Measurements from ENCODE around the gene TRIM39. TPM values are rescaled to one million over a fixed set of nuclear protein-coding genes. Genes with fewer than 3 reads are reported as not detected.
"Not testable (repeated sequence)": the region's sequence is repeated elsewhere in the genome, so short reads cannot be mapped to it uniquely, and the experiment has no call there.

The TRIM39 gene
- total RNA-seq, 6 experiments from 2014 or later: 8.7 to 12.2 (median 10.8) TPM

- peaks cover 40% of the 10 kb centered on the region for H3K27me3 Mint-ChIP-seq (ENCODE audit: insufficient read depth)
- H3K4me1 Mint-ChIP-seq (ENCODE audit: low read depth): peaks cover 17% of the 10 kb centered on the region; the same call in 1 of the 2 replicates
- TF ChIP-seq CTCF (IDR thresholded peaks at IDR 0.05): no peak
- peaks cover 6% of the 10 kb centered on the region; the same call in 1 of the 2 replicates for H3K9me3 Mint-ChIP-seq
- no peak overlapping the region for H3K4me3 Mint-ChIP-seq
- DNase-seq: no peak
- no peaks in the 10 kb centered on the region for H3K36me3 Mint-ChIP-seq (ENCODE audit: low read depth)
- H3K27ac Mint-ChIP-seq: no peak overlapping the region
Observed at GRCh38 chr6:30361661-30362060, 34.9 kb downstream of the TRIM39 start.

DNA sequence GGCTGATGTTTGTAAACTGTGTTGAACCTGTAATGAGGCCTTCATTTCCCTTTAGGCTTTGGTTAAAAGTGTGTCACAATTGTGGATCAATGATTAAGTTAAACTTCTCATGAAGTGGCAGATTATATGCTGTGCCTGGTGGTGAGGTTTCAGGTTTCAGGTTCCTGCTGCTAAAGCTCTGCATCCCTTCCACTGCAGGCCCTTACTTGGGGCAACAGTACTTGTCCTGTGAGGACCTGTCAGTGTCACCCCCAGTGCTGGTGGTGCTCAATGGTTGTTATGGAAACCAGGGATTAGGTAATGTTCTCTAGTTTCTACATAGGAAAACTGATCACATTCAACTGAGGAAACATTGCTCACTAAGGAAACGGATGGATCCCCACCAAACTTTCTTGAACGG is 36.7 kb downstream of the TRIM39 start:
- TF ChIP-seq CTCF (IDR thresholded peaks at IDR 0.05): no peak
- Mint-ChIP-seq H3K9me3 (peaks cover 6% of the 10 kb centered on the region; the same call in 1 of the 2 replicates), H3K27me3 (ENCODE audit: insufficient read depth) (peaks cover 40% of the 10 kb centered on the region), H3K27ac (no peak overlapping the region), H3K4me3 (no peak overlapping the region), H3K36me3 (ENCODE audit: low read depth) (no peaks in the 10 kb centered on the region), H3K4me1 (ENCODE audit: low read depth) (peaks cover 6% of the 10 kb centered on the region; the same call in 1 of the 2 replicates)
- no peak for DNase-seq

- no peak overlapping the region for H3K4me3 Mint-ChIP-seq
- H3K36me3 Mint-ChIP-seq (ENCODE audit: low read depth): no peaks in the 10 kb centered on the region
Observed at GRCh38 chr6:30364591-30364990, 37.9 kb downstream of the TRIM39 start.

GRCh38 chr6:30369280-30369679 is 42.6 kb downstream of the TRIM39 start:
- not testable (repeated sequence) for DNase-seq; H3K36me3 Mint-ChIP-seq (ENCODE audit: low read depth); H3K4me1 Mint-ChIP-seq (ENCODE audit: low read depth); H3K9me3 Mint-ChIP-seq; H3K4me3 Mint-ChIP-seq; H3K27ac Mint-ChIP-seq
- H3K27me3 Mint-ChIP-seq (ENCODE audit: insufficient read depth): peaks cover 25% of the 10 kb centered on the region

More at GRCh38 chr6:30364591-30364990, 37.9 kb downstream of the TRIM39 start:
- Mint-ChIP-seq H3K27me3 (ENCODE audit: insufficient read depth) (peaks cover 39% of the 10 kb centered on the region), H3K27ac (no peak overlapping the region), H3K9me3 (peaks cover 6% of the 10 kb centered on the region; the same call in 1 of the 2 replicates), H3K4me1 (ENCODE audit: low read depth) (peaks cover 6% of the 10 kb centered on the region; the same call in 1 of the 2 replicates)
- no peak for DNase-seq
- TF ChIP-seq CTCF (IDR thresholded peaks at IDR 0.05): no peak

DNA sequence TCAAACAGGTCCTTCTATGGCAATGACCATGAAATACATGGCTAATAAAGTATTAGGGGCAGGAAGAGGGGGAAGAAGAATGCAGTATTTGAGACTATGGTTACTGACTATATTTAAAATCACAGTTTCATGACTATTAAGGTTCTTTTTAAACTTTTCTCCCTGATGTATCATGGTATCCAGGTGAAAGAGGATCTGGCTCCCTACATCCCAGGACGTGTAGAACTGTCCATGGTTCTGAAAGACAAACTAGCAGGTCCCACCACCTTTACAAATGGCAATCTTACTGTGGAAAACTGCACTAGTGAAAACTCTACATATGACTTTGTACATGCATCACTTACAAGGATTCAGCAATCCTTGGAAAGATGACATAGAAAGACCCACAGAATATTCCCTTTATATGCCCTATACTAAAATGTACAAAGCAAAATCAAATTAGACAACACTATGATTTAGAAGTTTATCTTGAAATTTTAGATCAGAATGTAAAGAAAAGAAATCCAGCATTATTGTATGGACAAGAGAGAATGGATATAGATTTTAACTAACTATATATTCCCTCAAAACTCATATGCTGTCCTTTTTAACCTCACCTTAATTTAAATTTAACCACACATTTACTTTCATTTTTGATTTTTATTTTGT is 51.7 kb downstream of the TRIM39 start:
- no peaks in the 10 kb centered on the region for H3K9me3 Mint-ChIP-seq
- no peak overlapping the region for H3K4me3 Mint-ChIP-seq
- no peak for DNase-seq
- H3K36me3 Mint-ChIP-seq (ENCODE audit: low read depth): no peaks in the 10 kb centered on the region
- peaks cover 24% of the 10 kb centered on the region for H3K27me3 Mint-ChIP-seq (ENCODE audit: insufficient read depth)
- H3K27ac Mint-ChIP-seq: no peak overlapping the region
- no peaks in the 10 kb centered on the region for H3K4me1 Mint-ChIP-seq (ENCODE audit: low read depth)
- TF ChIP-seq CTCF (IDR thresholded peaks at IDR 0.05): no peak

DNA sequence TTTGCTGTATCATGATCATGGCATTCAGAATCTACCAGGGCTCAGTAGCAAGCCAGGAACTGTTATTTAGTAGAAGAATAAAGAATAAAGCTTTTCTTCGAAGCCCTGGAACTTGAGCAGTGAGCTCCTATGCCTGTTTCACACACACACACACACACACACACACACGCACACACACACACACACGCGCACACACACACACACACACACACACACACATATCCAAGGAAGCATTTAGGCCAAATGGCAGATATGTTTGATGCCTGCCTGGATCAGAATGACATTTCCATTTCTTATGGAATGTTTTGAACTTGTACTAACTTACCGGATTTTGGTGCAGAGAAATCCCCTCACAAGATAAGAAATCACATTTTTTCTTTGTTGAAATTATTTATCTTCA is 53.7 kb downstream of the TRIM39 start:
- TF ChIP-seq CTCF (IDR thresholded peaks at IDR 0.05): no peak
- H3K36me3 Mint-ChIP-seq (ENCODE audit: low read depth): no peaks in the 10 kb centered on the region
- H3K27ac Mint-ChIP-seq: no peak overlapping the region
- H3K9me3 Mint-ChIP-seq: no peaks in the 10 kb centered on the region
- H3K4me3 Mint-ChIP-seq: no peak overlapping the region
- DNase-seq: no peak
- H3K27me3 Mint-ChIP-seq (ENCODE audit: insufficient read depth): peaks cover 29% of the 10 kb centered on the region
- no peaks in the 10 kb centered on the region for H3K4me1 Mint-ChIP-seq (ENCODE audit: low read depth)
